ENCODE results near the gene RNF150.

DNA sequence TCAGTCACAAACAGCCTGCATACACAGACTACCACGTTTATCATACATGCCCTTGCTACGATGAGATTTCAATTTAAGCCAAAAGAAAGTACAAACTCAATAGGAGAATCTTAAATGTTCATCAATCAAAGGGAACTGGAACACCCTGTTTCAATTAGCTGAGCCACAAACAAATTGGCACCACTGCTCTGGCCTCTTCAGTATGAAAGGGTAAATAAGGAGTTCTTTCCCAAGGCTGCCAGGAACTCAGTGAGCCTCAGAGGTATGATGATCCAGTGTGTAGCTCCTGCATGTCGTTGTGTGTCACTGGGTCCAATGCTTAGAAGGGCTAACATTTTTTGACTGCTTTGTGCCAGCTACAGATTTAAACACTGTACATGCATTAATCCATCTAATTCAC lies 5.4 kb downstream of the RNF150 start:
- TF ChIP-seq, protein P1, sequence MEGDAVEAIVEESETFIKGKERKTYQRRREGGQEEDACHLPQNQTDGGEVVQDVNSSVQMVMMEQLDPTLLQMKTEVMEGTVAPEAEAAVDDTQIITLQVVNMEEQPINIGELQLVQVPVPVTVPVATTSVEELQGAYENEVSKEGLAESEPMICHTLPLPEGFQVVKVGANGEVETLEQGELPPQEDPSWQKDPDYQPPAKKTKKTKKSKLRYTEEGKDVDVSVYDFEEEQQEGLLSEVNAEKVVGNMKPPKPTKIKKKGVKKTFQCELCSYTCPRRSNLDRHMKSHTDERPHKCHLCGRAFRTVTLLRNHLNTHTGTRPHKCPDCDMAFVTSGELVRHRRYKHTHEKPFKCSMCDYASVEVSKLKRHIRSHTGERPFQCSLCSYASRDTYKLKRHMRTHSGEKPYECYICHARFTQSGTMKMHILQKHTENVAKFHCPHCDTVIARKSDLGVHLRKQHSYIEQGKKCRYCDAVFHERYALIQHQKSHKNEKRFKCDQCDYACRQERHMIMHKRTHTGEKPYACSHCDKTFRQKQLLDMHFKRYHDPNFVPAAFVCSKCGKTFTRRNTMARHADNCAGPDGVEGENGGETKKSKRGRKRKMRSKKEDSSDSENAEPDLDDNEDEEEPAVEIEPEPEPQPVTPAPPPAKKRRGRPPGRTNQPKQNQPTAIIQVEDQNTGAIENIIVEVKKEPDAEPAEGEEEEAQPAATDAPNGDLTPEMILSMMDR (IDR thresholded peaks at IDR 0.05; ENCODE audit: insufficient read depth, low read length) = no peak
- no peak for TF ChIP-seq POLR2AphosphoS5 (IDR thresholded peaks at IDR 0.05; ENCODE audit: low read depth)
